Esophagus (tissue), 2 donors: ENCODE results near the gene FCRLB. TPM values are rescaled to one million over a fixed set of nuclear protein-coding genes. Genes with fewer than 3 reads are reported as not detected.
"Not testable (repeated sequence)": the region's sequence is repeated elsewhere in the genome, so short reads cannot be mapped to it uniquely, and the experiment has no call there.

ENCODE experiments used
- H3K27ac ChIP-seq, 2 donors: one replicate each; pipeline ENCODE4 v1.5.1; 2013; ENCODE audit warnings: low read depth in 2 of 2, mild to moderate bottlenecking in 2 of 2, inconsistent platforms in 1 of 2, low read length in 1 of 2, moderate library complexity in 1 of 2
- H3K27me3 ChIP-seq, 2 donors: one replicate each; pipeline ENCODE4 v1.6.1; 2013; ENCODE audit warnings: low read length in 2 of 2, control low read depth in 1 of 2, mild to moderate bottlenecking in 1 of 2; ENCODE audit not compliant: insufficient read depth in 2 of 2, control insufficient read depth in 1 of 2
- H3K36me3 ChIP-seq, 2 donors: one replicate each; pipeline ENCODE4 v1.6.1; 2013; ENCODE audit warnings: low read length in 1 of 2; ENCODE audit not compliant: control insufficient read depth in 2 of 2, insufficient read depth in 2 of 2
- H3K4me1 ChIP-seq, 2 donors: one replicate each; pipeline ENCODE4 v1.6.1; 2013; ENCODE audit warnings: low read length in 1 of 2; ENCODE audit not compliant: control insufficient read depth in 2 of 2, insufficient read depth in 2 of 2
- H3K4me3 ChIP-seq, 2 donors: one replicate each; pipeline ENCODE4 v1.5.1; 2013; ENCODE audit warnings: low read length in 2 of 2, mild to moderate bottlenecking in 2 of 2, low read depth in 1 of 2, moderate library complexity in 1 of 2
- H3K9me3 ChIP-seq, 2 donors: one replicate each; pipeline ENCODE4 v1.6.1; 2013; ENCODE audit warnings: mild to moderate bottlenecking in 2 of 2, low read depth in 1 of 2, low read length in 1 of 2, moderate library complexity in 1 of 2; ENCODE audit not compliant: control insufficient read depth in 2 of 2, insufficient read depth in 1 of 2
- WGBS, 2 donors: extraction: QIAGEN DNeasy Blood & Tissue Kit; methylation state at CpG; one replicate each; pipeline ENCODE4 v1.1.7; 2013; 5-methylcytosine and 5-hydroxymethylcytosine counted together
- polyA plus RNA-seq, 2 donors: library from polyadenylated mRNA; stranded (reverse); fragments of 200-250 nt; gene quantifications; one replicate each; pipeline ENCODE4 v1.2.3, GENCODE V29; 2013
- donor health status: healthy with polysubstance abuse.
- donor health status: Bipolar disorder and iron deficiency.

FCRLB gene
- polyA plus RNA-seq, 2 donors = 0.24 to 0.34 TPM

- H3K4me3 ChIP-seq, H3K9me3 ChIP-seq, H3K27ac ChIP-seq, H3K36me3 ChIP-seq, H3K4me1 ChIP-seq, H3K27me3 ChIP-seq: not testable (repeated sequence)
- WGBS, 2 donors = 90% methylated on average over 14 of the region's 14 CpGs
Measured at GRCh38 chr1:161693020-161693712, 28.2 kb upstream of the FCRLB start.

- H3K4me3 ChIP-seq, H3K9me3 ChIP-seq, H3K4me1 ChIP-seq, H3K27me3 ChIP-seq, H3K36me3 ChIP-seq, H3K27ac ChIP-seq: not testable (repeated sequence)
- 90% methylated on average over 2 of the region's 2 CpGs for WGBS, 2 donors
Measured at GRCh38 chr1:161698302-161698701, 23.0 kb upstream of the FCRLB start.

DNA sequence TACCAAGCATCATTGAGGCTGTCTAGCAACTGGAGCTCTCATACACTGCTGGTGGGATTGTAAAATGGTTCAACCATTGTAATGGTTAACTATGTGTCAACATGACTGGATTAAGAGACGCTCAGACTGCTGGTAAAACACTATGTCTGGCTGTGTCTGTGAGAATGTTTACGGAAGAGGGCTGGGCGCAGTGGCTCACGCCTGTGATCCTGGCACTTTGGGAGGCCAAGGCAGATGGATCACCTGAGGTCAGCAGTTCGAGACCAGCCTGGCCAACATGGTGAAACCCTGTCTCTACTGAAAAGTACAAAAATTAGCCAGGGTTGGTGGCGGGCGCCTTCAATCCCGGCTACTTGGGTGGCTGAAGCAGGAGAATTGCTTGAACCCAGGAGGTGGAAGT lies 19.1 kb upstream of the FCRLB start:
- no peaks in the 10 kb centered on the region for H3K4me1 ChIP-seq
- H3K9me3 ChIP-seq = no peaks in the 10 kb centered on the region
- H3K4me3 ChIP-seq = no peak overlapping the region
- H3K36me3 ChIP-seq = no peaks in the 10 kb centered on the region
- no peaks in the 10 kb centered on the region for H3K27me3 ChIP-seq
- no peak overlapping the region for H3K27ac ChIP-seq
- 56 to 62% methylated on average over 8 of the region's 8 CpGs for WGBS, 2 donors

DNA sequence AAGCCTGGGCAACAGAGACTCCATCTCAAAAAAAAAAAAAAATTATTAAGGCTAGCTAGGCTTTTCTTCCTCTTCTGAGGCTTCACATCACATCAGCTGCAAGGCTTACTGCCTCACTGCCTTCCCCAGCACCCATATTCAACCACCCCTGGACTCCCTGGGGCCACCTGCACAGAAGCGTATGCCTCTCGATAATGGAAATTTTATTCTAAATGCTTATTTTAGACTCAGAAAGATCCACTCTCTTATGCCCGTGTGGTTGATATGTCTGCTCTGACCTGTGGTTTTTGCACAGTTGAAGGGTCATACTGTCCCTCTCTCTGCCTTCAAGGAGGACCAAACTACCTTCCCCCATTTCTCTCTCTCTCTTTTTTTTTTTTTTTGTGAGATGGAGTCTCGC lies 15.8 kb upstream of the FCRLB start:
- WGBS, 2 donors = 72 to 90% methylated on average over 3 to 4 of the region's 4 CpGs
- no peaks in the 10 kb centered on the region for H3K9me3 ChIP-seq

GRCh38 chr1:161706113-161706481 lies 15.2 kb upstream of the FCRLB start:
- no peaks in the 10 kb centered on the region for H3K27me3 ChIP-seq
- H3K9me3 ChIP-seq = no peaks in the 10 kb centered on the region
- H3K4me3 ChIP-seq = no peak overlapping the region
- H3K27ac ChIP-seq = no peak overlapping the region
- no peaks in the 10 kb centered on the region for H3K4me1 ChIP-seq
- H3K36me3 ChIP-seq = no peaks in the 10 kb centered on the region
- WGBS, 2 donors = 77 to 81% methylated on average over 3 of the region's 3 CpGs

More for the DNA sequence above, 15.8 kb upstream of the FCRLB start:
- no peaks in the 10 kb centered on the region for H3K4me1 ChIP-seq
- no peaks in the 10 kb centered on the region for H3K27me3 ChIP-seq
- no peaks in the 10 kb centered on the region for H3K36me3 ChIP-seq
- H3K4me3 ChIP-seq = no peak overlapping the region
- no peak overlapping the region for H3K27ac ChIP-seq

- no peaks in the 10 kb centered on the region for H3K4me1 ChIP-seq
- H3K9me3 ChIP-seq = no peaks in the 10 kb centered on the region
- no peaks in the 10 kb centered on the region for H3K36me3 ChIP-seq
- WGBS, 2 donors = 44 to 54% methylated on average over 4 of the region's 4 CpGs
- no peaks in the 10 kb centered on the region for H3K27me3 ChIP-seq
- H3K27ac ChIP-seq = no peak within 1 kb of the TSS
- no peak within 1 kb of the TSS for H3K4me3 ChIP-seq
Measured at GRCh38 chr1:161706482-161707347, 14.6 kb upstream of the FCRLB start, which contains the start of gene FCRLA. FCRLA (plus strand) TSS chr1:161707229; CDS start chr1:161707265, 36 bp downstream.

- H3K27me3 ChIP-seq = no peaks in the 10 kb centered on the region
- no peak overlapping the region for H3K27ac ChIP-seq
- H3K9me3 ChIP-seq = no peaks in the 10 kb centered on the region
- WGBS, 2 donors = 85 to 91% methylated on average over 2 of the region's 2 CpGs
- no peaks in the 10 kb centered on the region for H3K36me3 ChIP-seq
- H3K4me3 ChIP-seq = no peak overlapping the region
- no peaks in the 10 kb centered on the region for H3K4me1 ChIP-seq
Measured at GRCh38 chr1:161707503-161707902, 13.8 kb upstream of the FCRLB start.

- no peak overlapping the region for H3K27ac ChIP-seq
- no peaks in the 10 kb centered on the region for H3K9me3 ChIP-seq
- H3K4me3 ChIP-seq = no peak overlapping the region
- 73 to 75% methylated on average over 4 of the region's 4 CpGs for WGBS, 2 donors
- H3K27me3 ChIP-seq = no peaks in the 10 kb centered on the region
- H3K4me1 ChIP-seq = no peaks in the 10 kb centered on the region
- no peaks in the 10 kb centered on the region for H3K36me3 ChIP-seq
Measured at GRCh38 chr1:161709373-161709772, 12.0 kb upstream of the FCRLB start.

GRCh38 chr1:161710560-161710959 lies 10.8 kb upstream of the FCRLB start:
- H3K36me3 ChIP-seq = no peaks in the 10 kb centered on the region
- 80 to 84% methylated on average over 4 of the region's 4 CpGs for WGBS, 2 donors
- H3K9me3 ChIP-seq = no peaks in the 10 kb centered on the region
- no peaks in the 10 kb centered on the region for H3K4me1 ChIP-seq
- H3K27me3 ChIP-seq = no peaks in the 10 kb centered on the region
- H3K27ac ChIP-seq = no peak overlapping the region
- no peak overlapping the region for H3K4me3 ChIP-seq
